ENCODE data around the gene ZNF212. TPM values are rescaled to one million over a fixed set of nuclear protein-coding genes. Genes with fewer than 3 reads are reported as not detected.

The ZNF212 gene
- total RNA-seq, 2 experiments from 2014 or later, result 10.5 to 13.4 TPM

Other genes starting within 250 kb of the ZNF212 start
- gene PDIA4, start 211.1 kb upstream of the ZNF212 start, total RNA-seq, result 10 to 100 TPM; 72.6 to 75.7 TPM
- gene ZNF786, start 148.9 kb upstream of the ZNF212 start, total RNA-seq, result 1 to 10 TPM; 4.0 to 4.3 TPM
- gene ZNF425, start 113.3 kb upstream of the ZNF212 start, total RNA-seq, result under 1 TPM; 0.22 to 0.29 TPM
- gene ZNF398, start 92.2 kb upstream of the ZNF212 start, total RNA-seq, result 1 to 10 TPM; 7.2 to 8.7 TPM
- 10 to 100 TPM; 29.3 to 29.7 TPM for gene ZNF282, start 44.1 kb upstream of the ZNF212 start, total RNA-seq
- gene ZNF783, start 22.5 kb downstream of the ZNF212 start, total RNA-seq, result 10 to 100 TPM; 13.2 to 13.4 TPM
- 10 to 100 TPM; 11.7 to 12.5 TPM for gene ZNF777, start 221.4 kb downstream of the ZNF212 start, total RNA-seq